ENCODE data around the gene RBBP8NL. TPM values are rescaled to one million over a fixed set of nuclear protein-coding genes. Genes with fewer than 3 reads are reported as not detected.
A peak's percentile ranks its signal among the peaks of the same experiment; 100 is the strongest.
"Not testable (repeated sequence)": the region's sequence is repeated elsewhere in the genome, so short reads cannot be mapped to it uniquely, and the experiment has no call there.

RBBP8NL gene
- total and polyA plus RNA-seq, 5 experiments from 2014 or later: not detected

- no peak overlapping the region for H3K27ac Mint-ChIP-seq
- ATAC-seq (no peak), DNase-seq (no peak)
- H3K27me3 Mint-ChIP-seq: peaks cover 0 to 5% (median 3%) of the 10 kb centered on the region in 5 donors
- peaks cover 0 to 2% (median 1%) of the 10 kb centered on the region in 4 donors for H3K4me1 Mint-ChIP-seq
- H3K36me3 Mint-ChIP-seq: no peaks in the 10 kb centered on the region
- H3K9me3 Mint-ChIP-seq: peaks cover 0 to under 1% (median 0%) of the 10 kb centered on the region in 9 donors
- H3K4me3 Mint-ChIP-seq: no peak overlapping the region
- POLR2A ChIA-PET: no interaction called here
Measured at GRCh38 chr20:62376112-62377063, 51.0 kb downstream of the RBBP8NL start.

- Mint-ChIP-seq H3K4me1 (peaks cover 0 to 2% (median 1%) of the 10 kb centered on the region in 4 donors), H3K4me3 (no peak overlapping the region), H3K36me3 (no peaks in the 10 kb centered on the region), H3K27ac (peak overlapping the region in 2 of 10 donors; percentile 32 to 88), H3K27me3 (peaks cover 0 to 5% (median 4%) of the 10 kb centered on the region in 5 donors), H3K9me3 (no peaks in the 10 kb centered on the region)
- no peak for ATAC-seq
- POLR2A ChIA-PET: no interaction called here
- no peak for DNase-seq
Measured at GRCh38 chr20:62374331-62375152, 52.8 kb downstream of the RBBP8NL start.

GRCh38 chr20:62373631-62374179 lies 53.6 kb downstream of the RBBP8NL start:
- H3K36me3 Mint-ChIP-seq, H3K4me3 Mint-ChIP-seq, H3K27ac Mint-ChIP-seq, ATAC-seq, DNase-seq, H3K9me3 Mint-ChIP-seq, H3K27me3 Mint-ChIP-seq, POLR2A ChIA-PET, H3K4me1 Mint-ChIP-seq: not testable (repeated sequence)

- H3K9me3 Mint-ChIP-seq: no peaks in the 10 kb centered on the region
- H3K36me3 Mint-ChIP-seq: peaks cover 0 to 3% (median 0%) of the 10 kb centered on the region in 3 donors
- ATAC-seq: no peak
- peaks cover 0 to 19% (median 5%) of the 10 kb centered on the region in 5 donors for H3K27me3 Mint-ChIP-seq
- DNase-seq: no peak
- peak overlapping the region in 1 of 10 donors; percentile 72 for H3K27ac Mint-ChIP-seq
- POLR2A ChIA-PET: no interaction called here
- H3K4me3 Mint-ChIP-seq: no peak overlapping the region
- H3K4me1 Mint-ChIP-seq: peaks cover 3 to 11% (median 4%) of the 10 kb centered on the region in 4 donors
Measured at GRCh38 chr20:62372042-62372993, 55.0 kb downstream of the RBBP8NL start.

- Mint-ChIP-seq H3K27ac (no peak overlapping the region), H3K9me3 (no peaks in the 10 kb centered on the region), H3K4me1 (peaks cover 3 to 11% (median 4%) of the 10 kb centered on the region in 4 donors), H3K4me3 (no peak overlapping the region), H3K27me3 (peaks cover 0 to 19% (median 5%) of the 10 kb centered on the region in 5 donors), H3K36me3 (peaks cover 0 to 3% (median 0%) of the 10 kb centered on the region in 3 donors)
- ATAC-seq (no peak), DNase-seq (no peak)
- POLR2A ChIA-PET: interaction anchor here (0.6 kb wide), 1 partner anchor 15 kb away, joined by 3 read pairs; the partner anchor contains the start of gene RPS21
Measured at GRCh38 chr20:62371588-62372041, 55.7 kb downstream of the RBBP8NL start.

GRCh38 chr20:62370807-62371587 lies 56.3 kb downstream of the RBBP8NL start:
- DNase-seq (no peak), ATAC-seq (no peak)
- H3K4me3 Mint-ChIP-seq: no peak overlapping the region
- H3K4me1 Mint-ChIP-seq: peaks cover 3 to 12% (median 4%) of the 10 kb centered on the region in 4 donors
- H3K27ac Mint-ChIP-seq: no peak overlapping the region
- POLR2A ChIA-PET: interaction anchor here (0.6 kb wide), 1 partner anchor 15 kb away, joined by 3 read pairs; the partner anchor contains the start of gene RPS21
- no peaks in the 10 kb centered on the region for H3K9me3 Mint-ChIP-seq
- peaks cover 0 to 3% (median 0%) of the 10 kb centered on the region in 3 donors for H3K36me3 Mint-ChIP-seq
- peaks cover 3 to 22% (median 5%) of the 10 kb centered on the region in 5 donors for H3K27me3 Mint-ChIP-seq

GRCh38 chr20:62370115-62370806 lies 57.1 kb downstream of the RBBP8NL start:
- H3K36me3 Mint-ChIP-seq: peaks cover 0 to 3% (median 0%) of the 10 kb centered on the region in 3 donors

GRCh38 chr20:62369815-62370114 lies 57.6 kb downstream of the RBBP8NL start:
- Mint-ChIP-seq H3K4me3 (no peak overlapping the region), H3K27me3 (peaks cover 4 to 29% (median 15%) of the 10 kb centered on the region in 5 donors), H3K9me3 (no peaks in the 10 kb centered on the region), H3K4me1 (peaks cover 4 to 16% (median 5%) of the 10 kb centered on the region in 4 donors), H3K36me3 (peaks cover 0 to 3% (median 0%) of the 10 kb centered on the region in 3 donors), H3K27ac (no peak overlapping the region)
- no peak for DNase-seq
- ATAC-seq: no peak
- POLR2A ChIA-PET: no interaction called here

More at GRCh38 chr20:62370115-62370806, 57.1 kb downstream of the RBBP8NL start:
- Mint-ChIP-seq H3K27me3 (peaks cover 4 to 24% (median 10%) of the 10 kb centered on the region in 5 donors), H3K4me3 (no peak overlapping the region), H3K27ac (no peak overlapping the region), H3K9me3 (no peaks in the 10 kb centered on the region), H3K4me1 (peaks cover 3 to 16% (median 4%) of the 10 kb centered on the region in 4 donors)
- ATAC-seq: no peak
- DNase-seq: no peak
- POLR2A ChIA-PET: no interaction called here

- Mint-ChIP-seq H3K9me3 (no peaks in the 10 kb centered on the region), H3K36me3 (peaks cover 0 to 3% (median 0%) of the 10 kb centered on the region in 3 donors), H3K27ac (no peak overlapping the region), H3K4me3 (peak overlapping the region in 4 of 10 donors; percentile 12 to 58 (median 22)), H3K27me3 (peaks cover 4 to 34% (median 18%) of the 10 kb centered on the region in 5 donors), H3K4me1 (peaks cover 2 to 16% (median 5%) of the 10 kb centered on the region in 4 donors)
- ATAC-seq (no peak), DNase-seq (no peak)
- POLR2A ChIA-PET: no interaction called here
Measured at GRCh38 chr20:62368976-62369814, 58.1 kb downstream of the RBBP8NL start.
